PC-3 (cell line): ENCODE results near the gene RERE.

ENCODE experiments used
- EZH2phosphoT487 ChIP-seq: fragments of 300-600 bp; sonication (generic); IDR thresholded peaks from 2 replicates; pipeline ENCODE4 v1.6.1; 2018; ENCODE audit warnings: mild to moderate bottlenecking, antibody characterized with exemption, low read length, borderline replicate concordance
- TF ChIP-seq, protein P1 (sequence below): fragments of 300-600 bp; sonication (generic); conservative IDR thresholded peaks from 2 replicates; pipeline ENCODE4 v1.5.1; 2017; ENCODE audit warnings: antibody characterized with exemption, low read depth, mild to moderate bottlenecking, low read length

DNA sequence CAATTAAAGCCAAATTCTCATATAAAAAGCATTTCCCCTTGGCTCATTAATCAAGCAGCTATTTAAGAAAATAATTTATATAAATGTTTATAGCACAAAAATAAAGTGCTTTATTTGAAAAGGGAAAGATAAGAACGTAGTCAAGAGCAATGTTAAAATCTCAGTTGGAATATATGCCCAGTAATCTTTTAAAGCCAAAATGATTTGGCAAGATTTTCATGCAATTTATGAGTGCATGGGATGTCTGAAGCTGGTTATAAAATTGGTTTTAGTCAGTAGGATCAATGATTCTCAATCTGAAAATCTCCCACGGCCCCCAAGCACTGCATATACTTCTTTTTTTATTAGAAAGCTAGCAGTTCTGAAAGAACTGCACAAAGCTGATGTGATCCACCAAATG, 188.8 kb downstream of the RERE start:
- TF ChIP-seq, protein P1, sequence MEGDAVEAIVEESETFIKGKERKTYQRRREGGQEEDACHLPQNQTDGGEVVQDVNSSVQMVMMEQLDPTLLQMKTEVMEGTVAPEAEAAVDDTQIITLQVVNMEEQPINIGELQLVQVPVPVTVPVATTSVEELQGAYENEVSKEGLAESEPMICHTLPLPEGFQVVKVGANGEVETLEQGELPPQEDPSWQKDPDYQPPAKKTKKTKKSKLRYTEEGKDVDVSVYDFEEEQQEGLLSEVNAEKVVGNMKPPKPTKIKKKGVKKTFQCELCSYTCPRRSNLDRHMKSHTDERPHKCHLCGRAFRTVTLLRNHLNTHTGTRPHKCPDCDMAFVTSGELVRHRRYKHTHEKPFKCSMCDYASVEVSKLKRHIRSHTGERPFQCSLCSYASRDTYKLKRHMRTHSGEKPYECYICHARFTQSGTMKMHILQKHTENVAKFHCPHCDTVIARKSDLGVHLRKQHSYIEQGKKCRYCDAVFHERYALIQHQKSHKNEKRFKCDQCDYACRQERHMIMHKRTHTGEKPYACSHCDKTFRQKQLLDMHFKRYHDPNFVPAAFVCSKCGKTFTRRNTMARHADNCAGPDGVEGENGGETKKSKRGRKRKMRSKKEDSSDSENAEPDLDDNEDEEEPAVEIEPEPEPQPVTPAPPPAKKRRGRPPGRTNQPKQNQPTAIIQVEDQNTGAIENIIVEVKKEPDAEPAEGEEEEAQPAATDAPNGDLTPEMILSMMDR, result no peak
- TF ChIP-seq EZH2phosphoT487, result no peak
